ENCODE results near the gene IL1R2.
A peak's percentile ranks its signal among the peaks of the same experiment; 100 is the strongest.
"Not testable (repeated sequence)": the region's sequence is repeated elsewhere in the genome, so short reads cannot be mapped to it uniquely, and the experiment has no call there.

Gene IL1R2

DNA sequence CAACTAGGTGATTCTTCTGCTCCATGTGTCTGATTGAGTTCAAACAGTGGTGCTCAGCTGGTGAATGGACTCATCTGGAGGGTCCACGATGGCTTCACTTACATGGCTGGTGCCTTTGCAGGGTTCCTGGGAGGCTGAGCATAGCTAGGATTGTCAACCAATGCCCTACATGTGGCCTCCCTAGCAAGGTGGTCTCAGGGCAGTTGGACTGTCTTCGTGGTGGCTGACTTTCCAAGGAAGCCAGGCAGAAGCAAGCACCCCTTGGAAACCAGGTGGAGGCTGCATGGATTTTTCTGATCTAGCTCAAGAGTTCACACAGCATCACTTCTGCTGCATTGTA, 6.8 kb downstream of the IL1R2 start:
- no peak for FAIRE-seq

DNA sequence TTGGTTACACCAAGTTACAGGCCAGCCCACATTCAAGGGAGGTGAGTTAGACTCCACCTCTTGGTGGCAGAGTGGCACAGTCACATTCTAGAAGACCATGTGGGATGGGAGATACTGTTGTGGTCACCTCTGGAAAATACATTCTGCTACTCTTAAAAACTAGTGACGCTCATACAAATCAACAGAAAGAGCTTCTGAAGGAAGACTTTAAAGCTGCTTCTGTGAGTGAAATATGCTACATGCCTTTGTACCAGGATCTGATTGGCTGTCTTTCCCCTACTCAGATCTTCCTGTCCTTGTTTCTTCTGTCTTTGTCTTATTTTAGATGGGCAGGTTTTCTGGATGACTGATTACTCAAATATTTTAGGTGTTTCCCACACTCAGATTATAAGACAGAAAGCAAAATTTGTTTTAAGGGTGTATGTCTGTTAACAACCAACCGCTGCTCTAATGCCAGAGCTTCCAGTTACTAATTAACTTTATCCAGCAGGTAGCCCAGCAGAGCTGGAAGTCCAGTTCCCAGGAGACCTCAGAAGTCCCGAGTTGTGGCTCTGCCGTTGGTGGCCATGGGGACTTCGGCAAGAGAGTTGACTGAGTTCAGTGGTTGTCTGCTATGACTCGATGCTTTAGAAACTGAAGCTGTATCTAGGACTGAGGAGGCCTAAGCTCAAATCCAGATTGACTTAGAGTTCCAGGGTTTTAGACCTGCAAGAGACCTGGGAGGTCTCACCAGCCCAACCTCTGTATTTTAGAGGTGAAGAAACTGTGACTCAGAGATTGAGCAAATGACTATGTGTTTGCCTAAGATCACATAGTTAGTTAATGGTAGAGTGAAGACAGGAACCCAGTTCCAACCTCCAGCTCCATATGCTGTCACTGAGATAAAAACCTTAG, 7.4 kb downstream of the IL1R2 start:
- DNase-seq (ENCODE audit: insufficient read length, low spot score) (no peak), FAIRE-seq (no peak)

More for the DNA sequence above, 6.8 kb downstream of the IL1R2 start:
- no peak for DNase-seq (ENCODE audit: insufficient read length, low spot score)

DNA sequence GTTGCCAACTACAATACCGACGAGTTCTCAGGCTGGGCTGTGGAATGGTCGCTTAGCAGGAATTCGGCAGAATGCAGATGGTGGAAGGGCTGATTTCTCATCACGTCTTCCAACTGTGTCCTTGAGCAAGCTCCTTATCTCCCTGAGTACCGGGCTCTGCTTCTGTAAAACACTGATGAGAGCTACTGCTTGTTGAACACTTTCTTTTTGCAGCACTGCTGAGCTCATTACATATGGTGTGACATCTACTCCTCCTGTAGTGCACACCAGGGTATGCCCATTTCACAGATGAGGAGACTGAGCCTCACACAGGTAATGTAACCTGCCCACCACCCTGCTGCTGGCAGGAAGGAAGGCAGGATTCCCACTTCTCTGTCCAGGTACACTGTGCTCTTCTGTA, 8.3 kb downstream of the IL1R2 start:
- DNase-seq (ENCODE audit: insufficient read length, low spot score) (no peak), FAIRE-seq (no peak)

DNA sequence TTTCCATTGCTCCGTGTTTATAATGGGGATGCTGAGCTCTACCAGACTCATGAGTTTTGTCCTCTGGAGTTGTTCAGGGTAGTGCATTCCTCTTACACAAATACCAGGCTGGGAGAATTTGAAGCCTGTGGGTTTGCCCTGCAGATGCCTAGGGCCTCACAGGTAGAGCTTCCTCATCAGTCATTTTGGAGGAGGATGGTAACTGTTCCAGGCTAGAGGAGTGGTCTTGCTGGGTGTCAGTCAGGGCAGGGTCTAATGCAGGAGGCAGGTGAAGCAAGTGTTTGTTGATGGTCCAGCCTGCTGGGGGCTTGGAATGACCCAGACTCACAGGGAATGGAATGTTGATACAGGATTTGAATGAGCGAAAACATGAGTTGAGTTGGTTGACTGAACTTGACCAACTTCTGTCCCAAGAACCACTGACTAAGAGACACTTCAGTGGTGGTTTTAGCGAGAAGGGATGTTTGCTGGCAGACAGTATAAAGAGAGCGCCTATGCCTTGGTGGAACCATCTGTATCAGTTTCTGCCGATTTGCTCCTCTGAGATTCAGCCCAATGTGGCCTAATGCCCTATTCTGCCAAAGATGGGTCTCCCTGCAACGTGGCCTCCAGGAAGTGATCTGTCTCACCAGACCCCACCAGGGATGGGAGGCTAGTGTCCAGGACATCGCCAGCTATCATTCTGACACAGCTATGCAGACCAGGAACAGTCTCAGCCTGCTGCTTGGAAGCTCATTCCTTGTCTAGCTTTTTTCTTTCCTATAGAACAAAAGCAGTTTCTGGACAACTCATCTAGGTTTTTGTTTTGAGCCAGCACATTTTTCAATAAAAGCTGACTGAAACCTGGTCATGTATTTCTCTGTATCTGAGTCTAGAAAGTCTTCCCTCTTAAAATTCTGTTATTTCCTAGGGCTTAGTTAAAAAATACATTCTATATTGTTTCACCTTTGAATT, 9.3 kb downstream of the IL1R2 start:
- DNase-seq (ENCODE audit: insufficient read length, low spot score): no peak
- FAIRE-seq: no peak

DNA sequence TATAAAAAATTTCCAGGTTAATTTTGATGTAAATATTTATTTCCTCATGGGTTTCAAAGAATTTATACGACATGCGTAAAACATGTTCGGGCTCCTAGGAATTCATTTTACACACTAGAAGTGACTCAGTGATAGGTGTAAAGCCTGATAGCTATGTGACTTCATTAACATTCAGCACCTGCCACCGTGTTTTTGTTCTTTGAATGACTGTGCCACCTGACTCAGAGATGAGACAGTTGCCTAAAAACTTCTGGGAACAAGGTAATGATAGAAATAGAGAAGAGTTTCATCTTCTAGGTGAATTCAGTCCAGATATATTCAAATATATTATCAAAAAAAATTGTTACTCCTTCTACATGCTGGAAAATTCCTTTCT, 10.0 kb downstream of the IL1R2 start:
- FAIRE-seq: no peak

GRCh38 chr2:102002228-102002627, 10.5 kb downstream of the IL1R2 start:
- FAIRE-seq (no peak), DNase-seq (ENCODE audit: insufficient read length, low spot score) (no peak)

More for the DNA sequence above, 10.0 kb downstream of the IL1R2 start:
- no peak for DNase-seq (ENCODE audit: insufficient read length, low spot score)

- FAIRE-seq: not testable (repeated sequence)
These were observed 11.1 kb downstream of the IL1R2 start for GRCh38 chr2:102002909-102003308.

GRCh38 chr2:102003696-102004095, 11.9 kb downstream of the IL1R2 start:
- DNase-seq (ENCODE audit: insufficient read length, low spot score) (no peak), FAIRE-seq (no peak)

More at GRCh38 chr2:102002909-102003308, 11.1 kb downstream of the IL1R2 start:
- DNase-seq (ENCODE audit: insufficient read length, low spot score): not testable (repeated sequence)

GRCh38 chr2:102004581-102004980, 12.8 kb downstream of the IL1R2 start:
- DNase-seq (ENCODE audit: insufficient read length, low spot score): no peak
- no peak for FAIRE-seq

GRCh38 chr2:102005449-102005848, 13.7 kb downstream of the IL1R2 start:
- no peak for DNase-seq (ENCODE audit: insufficient read length, low spot score)
- FAIRE-seq: no peak

DNA sequence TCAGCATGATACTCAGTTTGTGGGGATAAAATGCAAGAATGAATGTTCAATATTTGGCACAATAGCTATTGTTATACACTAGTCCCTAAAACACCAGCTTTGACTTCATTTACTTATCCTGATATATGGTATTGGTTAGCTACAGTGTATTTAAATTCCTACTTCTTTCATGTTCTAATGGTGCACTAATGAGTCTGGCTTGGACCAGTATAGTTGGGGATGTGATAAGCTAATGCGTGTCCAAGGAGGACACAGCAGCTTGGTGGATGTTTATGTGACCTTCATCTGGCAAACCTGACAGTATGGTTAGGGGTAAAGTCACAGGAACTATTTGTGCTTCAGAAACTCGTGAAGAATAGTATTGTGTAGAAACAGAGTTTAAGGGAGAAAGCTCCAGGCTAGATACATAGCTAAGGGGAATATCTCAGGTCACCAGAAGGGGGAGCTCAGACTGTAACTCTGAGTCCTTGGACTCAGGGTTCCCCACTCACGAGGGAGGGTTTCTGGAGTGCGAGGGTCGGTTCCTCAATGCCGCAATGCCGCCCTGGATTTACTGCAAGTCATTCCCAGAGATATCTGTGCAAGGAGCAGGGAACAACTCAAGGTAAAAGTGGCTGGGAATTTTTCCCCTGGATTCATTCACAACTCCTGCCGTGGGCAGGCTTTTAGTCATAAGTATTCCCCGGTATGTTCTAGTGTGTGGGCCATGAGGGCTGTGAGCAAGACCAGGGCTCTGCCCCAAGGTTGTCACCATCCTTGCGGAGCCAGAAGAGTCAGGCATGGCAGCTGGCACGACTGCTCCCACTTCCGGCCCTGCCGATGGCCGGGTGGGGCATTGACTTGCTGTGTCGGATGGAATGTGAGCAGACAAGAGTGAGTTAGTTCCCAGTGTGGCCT, 14.5 kb downstream of the IL1R2 start:
- FAIRE-seq: no peak
- DNase-seq (ENCODE audit: insufficient read length, low spot score): peak; percentile 39

DNA sequence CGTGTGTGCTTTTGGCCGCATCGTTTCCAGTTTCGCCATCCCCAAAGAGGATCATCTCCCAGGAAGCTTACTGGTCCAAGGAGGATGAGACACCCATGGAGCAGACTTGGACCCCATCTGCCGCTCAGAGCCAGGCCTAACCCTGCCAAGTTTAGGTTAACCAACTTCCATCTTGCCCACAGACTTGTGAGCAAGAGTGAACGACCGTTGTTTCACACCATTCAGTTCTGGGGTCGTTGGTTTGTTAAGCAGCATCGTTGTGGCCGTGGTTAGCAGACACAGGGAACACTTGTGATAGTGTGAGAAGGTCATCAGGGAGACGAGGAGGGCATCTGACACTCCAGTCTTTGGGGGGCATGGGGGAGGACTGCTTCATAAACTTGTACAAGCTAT, 15.1 kb downstream of the IL1R2 start:
- no peak for FAIRE-seq
- DNase-seq (ENCODE audit: insufficient read length, low spot score): no peak

GRCh38 chr2:102008490-102008889, 16.7 kb downstream of the IL1R2 start:
- DNase-seq (ENCODE audit: insufficient read length, low spot score) (no peak), FAIRE-seq (no peak)

- FAIRE-seq (no peak), DNase-seq (ENCODE audit: insufficient read length, low spot score) (no peak)
These were observed 17.8 kb downstream of the IL1R2 start for GRCh38 chr2:102009557-102009956.

DNA sequence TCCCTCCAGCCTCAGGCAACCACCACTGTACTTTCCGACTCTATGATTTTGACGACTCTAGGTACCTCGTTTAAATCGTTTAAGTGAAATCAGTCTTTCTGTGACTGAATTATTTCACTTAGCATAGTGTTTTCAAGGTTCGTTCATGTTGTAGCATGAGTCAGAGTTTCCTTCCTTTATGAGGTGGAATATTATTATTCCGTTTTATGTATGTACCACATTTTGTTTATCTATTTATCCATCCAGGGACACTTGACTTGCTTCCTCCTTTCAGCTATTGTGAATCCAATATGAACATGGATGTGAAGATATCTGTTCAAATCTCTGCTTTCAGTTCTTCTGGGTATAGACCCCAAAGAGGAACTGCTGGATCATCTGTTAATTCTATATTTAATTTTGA, 19.1 kb downstream of the IL1R2 start:
- FAIRE-seq (no peak), DNase-seq (ENCODE audit: insufficient read length, low spot score) (no peak)

DNA sequence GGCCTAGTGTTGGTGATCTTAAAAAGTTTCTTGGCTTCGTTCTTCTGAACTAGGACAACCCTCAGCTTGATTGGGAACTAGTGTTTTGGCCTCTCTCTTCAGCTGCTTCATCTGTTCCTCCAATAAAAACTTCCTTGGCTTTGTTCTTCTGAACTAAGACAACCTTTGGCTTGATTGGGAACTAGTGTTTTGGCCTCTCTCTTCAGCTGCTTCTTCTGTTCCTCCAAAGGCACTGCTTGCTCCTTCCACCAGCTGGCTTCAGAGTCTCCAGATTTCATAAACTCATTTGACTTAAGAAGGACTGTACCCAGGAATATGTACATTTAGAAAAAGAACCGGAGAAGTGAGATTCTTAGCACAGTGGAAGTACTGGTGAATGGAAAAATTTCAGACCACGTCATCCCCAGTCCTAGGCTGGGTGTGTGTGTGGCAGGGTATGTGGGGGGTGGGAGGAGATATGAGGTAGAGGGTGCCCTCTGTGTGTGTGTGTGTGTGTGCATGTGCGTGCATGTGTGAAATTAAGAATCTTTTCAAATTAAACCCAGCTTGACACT, 20.4 kb downstream of the IL1R2 start:
- no peak for FAIRE-seq
- DNase-seq (ENCODE audit: insufficient read length, low spot score): no peak

DNA sequence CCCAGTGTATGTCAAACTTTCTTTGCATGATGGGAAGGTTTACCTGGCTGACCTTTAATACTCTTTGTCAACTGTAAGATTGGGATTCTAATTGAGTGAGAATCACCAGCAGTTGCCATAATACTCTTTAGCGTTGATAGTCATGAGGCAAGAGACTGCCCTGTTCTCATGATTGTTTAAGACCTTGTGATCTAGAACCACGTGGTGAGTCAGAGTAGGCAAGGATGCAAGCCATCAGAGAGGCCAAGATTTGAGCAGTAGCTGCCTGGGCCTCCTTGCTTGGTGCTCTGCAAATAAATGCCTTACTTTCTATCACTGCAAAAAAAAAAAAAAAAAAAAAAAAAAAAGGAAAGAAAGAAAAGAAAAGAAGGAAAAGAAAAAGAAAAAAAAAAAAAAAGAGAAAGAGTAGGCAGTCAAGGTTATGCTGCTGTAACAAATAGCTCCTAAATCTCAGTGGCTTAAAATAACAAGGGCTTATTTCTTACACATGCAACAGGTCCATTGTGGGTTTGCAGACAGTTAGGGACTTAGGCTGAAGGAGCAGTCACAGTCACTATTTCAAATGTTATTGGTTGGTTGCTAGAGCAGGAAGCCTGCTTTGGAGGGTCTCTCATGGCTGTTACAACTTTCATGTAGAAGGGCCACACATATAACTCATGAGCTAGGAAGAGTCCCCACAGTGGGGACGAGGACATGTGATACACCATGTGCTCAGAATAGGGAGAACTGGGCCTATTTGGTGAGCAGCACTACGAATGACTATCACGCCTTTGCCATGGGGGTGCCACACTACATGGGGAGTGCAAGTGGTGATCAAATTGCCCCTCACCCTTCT, 21.7 kb downstream of the IL1R2 start:
- DNase-seq (ENCODE audit: insufficient read length, low spot score) (no peak), FAIRE-seq (no peak)

DNA sequence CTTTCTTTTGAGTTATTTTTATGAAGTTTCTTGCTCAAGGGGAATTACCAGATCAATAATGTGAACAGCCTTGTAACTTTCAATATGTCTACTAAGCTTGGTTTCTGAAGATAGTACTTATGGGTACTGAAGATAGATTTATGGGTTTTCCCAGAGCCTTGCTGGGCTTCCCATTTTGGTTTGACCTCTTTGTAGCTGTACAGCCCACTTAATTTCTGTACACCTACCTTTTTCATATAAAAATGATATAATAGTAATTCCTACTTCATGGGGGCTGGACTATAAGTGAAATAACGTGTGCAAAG, 22.2 kb downstream of the IL1R2 start:
- no peak for DNase-seq (ENCODE audit: insufficient read length, low spot score)
- FAIRE-seq: no peak

DNA sequence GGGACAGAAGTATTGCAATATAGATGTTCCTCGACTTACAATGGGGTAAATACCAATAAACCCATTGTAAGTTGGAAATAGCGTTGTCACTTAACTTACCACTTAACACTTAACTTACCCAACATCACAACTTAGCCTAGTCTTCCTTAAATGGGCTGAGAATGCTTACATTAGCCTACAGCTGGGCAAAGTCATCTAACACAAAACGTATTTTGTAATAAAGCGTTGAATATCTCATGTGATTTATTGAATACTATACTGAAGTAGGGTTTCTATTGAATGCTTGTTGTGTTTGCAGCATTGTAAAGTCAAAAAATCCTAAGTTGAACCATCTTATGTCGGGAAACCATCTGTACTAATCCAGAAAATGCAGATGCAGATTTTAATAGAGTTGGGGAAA, 23.6 kb downstream of the IL1R2 start:
- no peak for FAIRE-seq
- DNase-seq (ENCODE audit: insufficient read length, low spot score): no peak

Measured in HTR-8/SVneo (cell line).